Left hindlimb (tissue), 1 donor: ENCODE results near the gene RNF103.
"Not testable (repeated sequence)": the region's sequence is repeated elsewhere in the genome, so short reads cannot be mapped to it uniquely, and the experiment has no call there.

ENCODE experiments used
- DNase-seq: peaks from one replicate; pipeline ENCODE4 v3.0.0-alpha.2; 2018

The RNF103 gene

GRCh38 chr2:86623494-86624266 lies at the start of gene RNF103:
Gene RNF103 (minus strand): TSS chr2:86623865. CDS start chr2:86622886, 979 bp downstream.
- peak; percentile 97 for DNase-seq

- no peak for DNase-seq
Measured at GRCh38 chr2:86673011-86673410, 49.3 kb upstream of the RNF103 start.

GRCh38 chr2:86672027-86672545 lies 48.4 kb upstream of the RNF103 start:
- no peak for DNase-seq

- no peak for DNase-seq
Measured at GRCh38 chr2:86671337-86671981, 47.8 kb upstream of the RNF103 start.

- DNase-seq = not testable (repeated sequence)
Measured at GRCh38 chr2:86669323-86669722, 45.7 kb upstream of the RNF103 start.

GRCh38 chr2:86661333-86661732 lies 37.7 kb upstream of the RNF103 start:
- DNase-seq = no peak

GRCh38 chr2:86650188-86650587 lies 26.5 kb upstream of the RNF103 start:
- no peak for DNase-seq

GRCh38 chr2:86649119-86649947 lies 25.7 kb upstream of the RNF103 start:
- DNase-seq = no peak

- no peak for DNase-seq
Measured at GRCh38 chr2:86648681-86649080, 25.0 kb upstream of the RNF103 start.

- DNase-seq = no peak
Measured at GRCh38 chr2:86646865-86647264, 23.2 kb upstream of the RNF103 start.

- no peak for DNase-seq
Measured at GRCh38 chr2:86646329-86646728, 22.7 kb upstream of the RNF103 start.

GRCh38 chr2:86645752-86646151 lies 22.1 kb upstream of the RNF103 start:
- no peak for DNase-seq

GRCh38 chr2:86638712-86639111 lies 15.0 kb upstream of the RNF103 start:
- DNase-seq = no peak

GRCh38 chr2:86636842-86637241 lies 13.2 kb upstream of the RNF103 start:
- no peak for DNase-seq

- no peak for DNase-seq
Measured at GRCh38 chr2:86634352-86634751, 10.7 kb upstream of the RNF103 start.

GRCh38 chr2:86633155-86633651 lies 9.5 kb upstream of the RNF103 start:
- peak; percentile 37 for DNase-seq

- no peak for DNase-seq
Measured at GRCh38 chr2:86632672-86633071, 9.0 kb upstream of the RNF103 start.

- DNase-seq = no peak
Measured at GRCh38 chr2:86631846-86632485, 8.3 kb upstream of the RNF103 start.

GRCh38 chr2:86628091-86628522 lies 4.4 kb upstream of the RNF103 start:
- DNase-seq = no peak

- no peak for DNase-seq
Measured at GRCh38 chr2:86627550-86627949, 3.9 kb upstream of the RNF103 start.

- no peak for DNase-seq
Measured at GRCh38 chr2:86625096-86625495, 1.4 kb upstream of the RNF103 start.

GRCh38 chr2:86624267-86624547 lies 542 bp upstream of the RNF103 start:
- no peak for DNase-seq

GRCh38 chr2:86623043-86623493 lies 597 bp downstream of the RNF103 start:
- DNase-seq = peak; percentile 61
